H9 (cell line): ENCODE data around the gene TGFA. TPM values are rescaled to one million over a fixed set of nuclear protein-coding genes. Genes with fewer than 3 reads are reported as not detected.

Source experiments
- DNase-seq: peaks from one replicate; pipeline ENCODE4 v3.0.0-alpha.2; 2017
- H2AFZ ChIP-seq: one replicate; pipeline ENCODE4 v1.6.1; 2013; ENCODE audit warnings: mild to moderate bottlenecking, low read length, control low read depth, moderate library complexity
- H2AK5ac ChIP-seq: 2 replicates; pipeline ENCODE4 v1.6.1; 2013; ENCODE audit warnings: low read length, control low read depth, mixed read lengths; ENCODE audit not compliant: insufficient read length
- H2BK120ac ChIP-seq: one replicate; pipeline ENCODE4 v1.6.1; 2013; ENCODE audit warnings: low read depth, mild to moderate bottlenecking, low read length, control low read depth, inconsistent platforms; ENCODE audit not compliant: poor library complexity, severe bottlenecking
- H2BK12ac ChIP-seq: 2 replicates; pipeline ENCODE4 v1.6.1; 2013; ENCODE audit warnings: low read length, control low read depth, mixed read lengths, low read depth; ENCODE audit not compliant: insufficient read length
- H2BK15ac ChIP-seq: 2 replicates; pipeline ENCODE4 v1.6.1; 2013; ENCODE audit warnings: low read depth, low read length, control low read depth
- H2BK20ac ChIP-seq: one replicate; pipeline ENCODE4 v1.6.1; 2013; ENCODE audit warnings: low read depth, mild to moderate bottlenecking, low read length, control low read depth, inconsistent platforms; ENCODE audit not compliant: poor library complexity, severe bottlenecking
- H2BK5ac ChIP-seq: 2 replicates; pipeline ENCODE4 v1.6.1; 2013; ENCODE audit warnings: low read length, control low read depth, mixed read lengths; ENCODE audit not compliant: insufficient read length
- H3K14ac ChIP-seq: 2 replicates; pipeline ENCODE4 v1.6.1; 2013; ENCODE audit warnings: low read length, control low read depth; ENCODE audit not compliant: insufficient read depth
- H3K18ac ChIP-seq: 2 replicates; pipeline ENCODE4 v1.6.1; 2013; ENCODE audit warnings: low read depth, mild to moderate bottlenecking, mixed read lengths, low read length, control low read depth; ENCODE audit not compliant: insufficient read length
- H3K23ac ChIP-seq: 2 replicates; pipeline ENCODE4 v1.6.1; 2013; ENCODE audit warnings: low read length, control low read depth, mixed read lengths, low read depth; ENCODE audit not compliant: insufficient read length
- H3K23me2 ChIP-seq: 2 replicates; pipeline ENCODE4 v1.6.1; 2013; ENCODE audit warnings: low read depth, mild to moderate bottlenecking, mixed read lengths, low read length, control low read depth; ENCODE audit not compliant: insufficient read length, poor library complexity, severe bottlenecking
- H3K27ac ChIP-seq: 2 replicates; pipeline ENCODE4 v1.5.1; 2013; ENCODE audit warnings: low read length, control low read depth, mixed read lengths, low read depth; ENCODE audit not compliant: insufficient read length
- H3K27me3 ChIP-seq: 2 replicates; pipeline ENCODE4 v1.6.1; 2013; ENCODE audit warnings: low read length, control low read depth, inconsistent platforms; ENCODE audit not compliant: insufficient read depth
- H3K4ac ChIP-seq: 2 replicates; pipeline ENCODE4 v1.6.1; 2013; ENCODE audit warnings: low read depth, mild to moderate bottlenecking, control low read depth, inconsistent platforms, low read length, moderate library complexity
- H3K4me1 ChIP-seq: 2 replicates; pipeline ENCODE4 v1.6.1; 2013; ENCODE audit warnings: low read length, control low read depth, inconsistent platforms; ENCODE audit not compliant: insufficient read depth
- H3K4me2 ChIP-seq: 2 replicates; pipeline ENCODE4 v1.6.1; 2013; ENCODE audit warnings: low read length, control low read depth, mixed read lengths; ENCODE audit not compliant: insufficient read length, insufficient read depth
- H3K56ac ChIP-seq: 2 replicates; pipeline ENCODE4 v1.6.1; 2013; ENCODE audit warnings: low read depth, mild to moderate bottlenecking, mixed read lengths, low read length, control low read depth; ENCODE audit not compliant: insufficient read length
- H3K79me1 ChIP-seq: 2 replicates; pipeline ENCODE4 v1.6.1; 2013; ENCODE audit warnings: low read depth, mild to moderate bottlenecking, moderate library complexity, low read length, control low read depth, inconsistent platforms; ENCODE audit not compliant: insufficient read depth, poor library complexity, severe bottlenecking
- H3K79me2 ChIP-seq: 2 replicates; pipeline ENCODE4 v1.6.1; 2013; ENCODE audit warnings: low read length, control low read depth, inconsistent platforms; ENCODE audit not compliant: insufficient read depth
- H3K9ac ChIP-seq: 2 replicates; pipeline ENCODE4 v1.6.1; 2013; ENCODE audit warnings: low read length, control low read depth, mixed read lengths; ENCODE audit not compliant: insufficient read length; ENCODE audit errors: extremely low read depth
- H3K9me3 ChIP-seq: one replicate; pipeline ENCODE4 v1.6.1; 2013; ENCODE audit warnings: low read depth, low read length, inconsistent platforms; ENCODE audit not compliant: control insufficient read depth
- H3T11ph ChIP-seq: one replicate; pipeline ENCODE4 v1.6.1; 2013; ENCODE audit warnings: mild to moderate bottlenecking, low read length, control low read depth, inconsistent platforms
- H4K20me1 ChIP-seq: one replicate; pipeline ENCODE4 v1.6.1; 2013; ENCODE audit not compliant: control insufficient read depth, insufficient read length, insufficient read depth
- H4K5ac ChIP-seq: 2 replicates; pipeline ENCODE4 v1.6.1; 2013; ENCODE audit warnings: low read depth, mild to moderate bottlenecking, mixed read lengths, low read length, control low read depth; ENCODE audit not compliant: insufficient read length
- H4K8ac ChIP-seq: replicated peaks from 2 replicates; pipeline ENCODE4 v1.6.1; 2013; ENCODE audit warnings: low read length, control low read depth, mixed read lengths, low read depth; ENCODE audit not compliant: insufficient read length
- H4K91ac ChIP-seq: 2 replicates; pipeline ENCODE4 v1.6.1; 2013; ENCODE audit warnings: low read depth, mild to moderate bottlenecking, moderate library complexity, mixed read lengths, low read length, control low read depth; ENCODE audit not compliant: insufficient read length
- H3K27ac Mint-ChIP-seq, 3 experiments: 2 replicates in 2 of 3; 3 replicates in 1 of 3; pipeline ENCODE4 v1.8.0; 2020 to 2021; ENCODE audit warnings: mixed read lengths in 3 of 3, mild to moderate bottlenecking in 1 of 3, moderate library complexity in 1 of 3
- H3K27me3 Mint-ChIP-seq: 2 replicates; pipeline ENCODE4 v1.8.0; 2021; ENCODE audit warnings: low read depth, mild to moderate bottlenecking, moderate library complexity, mixed read lengths
- H3K36me3 Mint-ChIP-seq, 3 experiments: 2 replicates in 2 of 3; 3 replicates in 1 of 3; pipeline ENCODE4 v1.8.0; 2020 to 2021; ENCODE audit warnings: low read depth in 3 of 3, mixed read lengths in 3 of 3; ENCODE audit not compliant: insufficient read depth in 1 of 3
- H3K4me1 Mint-ChIP-seq, 2 experiments: 2 replicates each; pipeline ENCODE4 v1.8.0; 2020; ENCODE audit warnings: mixed read lengths in 2 of 2
- H3K4me3 Mint-ChIP-seq, 2 experiments: 2 replicates in 1 of 2; 3 replicates in 1 of 2; pipeline ENCODE4 v1.8.0; 2020 to 2021; ENCODE audit warnings: mild to moderate bottlenecking in 2 of 2, mixed read lengths in 2 of 2, moderate library complexity in 1 of 2
- H3K9me3 Mint-ChIP-seq, 2 experiments: 2 replicates in 1 of 2; 3 replicates in 1 of 2; pipeline ENCODE4 v1.8.0; 2020; ENCODE audit warnings: mild to moderate bottlenecking in 2 of 2, mixed read lengths in 2 of 2, moderate library complexity in 1 of 2
- CTCF ChIP-seq: fragments of 200-600 bp; sonication (generic); conservative IDR thresholded peaks from 3 replicates; pipeline ENCODE4 v1.8.0; 2021; ENCODE audit warnings: antibody characterized with exemption, mild to moderate bottlenecking
- total RNA-seq: library from RNA; stranded (reverse); gene quantifications from 2 replicates; pipeline ENCODE4 v1.2.1, GENCODE V29; 2021

TGFA gene
- total RNA-seq, 1 experiment from 2014 or later: 3.3 TPM

GRCh38 chr2:70580352-70580751 is 26.7 kb upstream of the TGFA start:
- no peaks in the 10 kb centered on the region for H3K4me1 Mint-ChIP-seq
- no peak overlapping the region for H2AFZ ChIP-seq
- H2AK5ac ChIP-seq: no peak overlapping the region
- H2BK120ac ChIP-seq: no peak overlapping the region
- no peaks in the 10 kb centered on the region; the same call in 1 of the 2 replicates for H3K27me3 ChIP-seq
- H2BK5ac ChIP-seq: no peak overlapping the region
- TF ChIP-seq CTCF: no peak
- H3K18ac ChIP-seq: no peak overlapping the region
- H4K20me1 ChIP-seq: no peaks in the 10 kb centered on the region
- H4K8ac ChIP-seq: no peak overlapping the region
- H2BK20ac ChIP-seq: no peak overlapping the region
- H2BK12ac ChIP-seq: no peak overlapping the region
- H3K36me3 Mint-ChIP-seq: no peaks in the 10 kb centered on the region
- H4K91ac ChIP-seq: no peak overlapping the region
- no peak overlapping the region for H3K27ac Mint-ChIP-seq
- no peak for DNase-seq
- no peak overlapping the region for H3T11ph ChIP-seq
- H3K9me3 Mint-ChIP-seq: no peaks in the 10 kb centered on the region; a peak in 1 of 5 replicates
- H3K4me3 Mint-ChIP-seq: no peak overlapping the region
- peaks cover 7% of the 10 kb centered on the region for H3K27me3 Mint-ChIP-seq
- H3K56ac ChIP-seq: no peak overlapping the region
- H3K4me1 ChIP-seq: no peaks in the 10 kb centered on the region
- no peak overlapping the region for H4K5ac ChIP-seq
- H3K23me2 ChIP-seq: no peaks in the 10 kb centered on the region
- no peak overlapping the region for H3K14ac ChIP-seq
- H2BK15ac ChIP-seq: no peak overlapping the region
- H3K79me2 ChIP-seq: no peaks in the 10 kb centered on the region
- H3K9ac ChIP-seq: no peak overlapping the region
- H3K27ac ChIP-seq: no peak overlapping the region
- no peaks in the 10 kb centered on the region for H3K9me3 ChIP-seq
- H3K23ac ChIP-seq: no peak overlapping the region
- no peak overlapping the region for H3K4me2 ChIP-seq
- no peaks in the 10 kb centered on the region for H3K79me1 ChIP-seq
- H3K4ac ChIP-seq: no peak overlapping the region
